Activated T-helper 2 cell treated with anti-CD3 and anti-CD28 coated beads, Interferon-gamma antibody, Interleukin-2, Interleukin-4, amounts not matched to agents 10 μg/mL and 5 μg/mL and 100 μg/mL, durations not matched to agents 14 hours and 24 hours and 36 hours (primary cell): Measurements from ENCODE around the gene LETM1. TPM values are rescaled to one million over a fixed set of nuclear protein-coding genes. Genes with fewer than 3 reads are reported as not detected.

Source experiments
- DNase-seq: peaks from one replicate; pipeline ENCODE4 v3.0.0; 2021; ENCODE audit warnings: low spot score
- H3K27ac Mint-ChIP-seq: one replicate; pipeline ENCODE4 v1.8.0; 2021; ENCODE audit warnings: mixed read lengths
- H3K27me3 Mint-ChIP-seq: one replicate; pipeline ENCODE4 v1.8.0; 2021; ENCODE audit warnings: low read depth, mixed read lengths
- H3K36me3 Mint-ChIP-seq: one replicate; pipeline ENCODE4 v1.8.0; 2021; ENCODE audit warnings: low read depth, mixed read lengths
- H3K4me1 Mint-ChIP-seq: one replicate; pipeline ENCODE4 v1.8.0; 2021; ENCODE audit warnings: low read depth, mixed read lengths
- H3K4me3 Mint-ChIP-seq: one replicate; pipeline ENCODE4 v1.8.0; 2021; ENCODE audit warnings: low read depth, mild to moderate bottlenecking, moderate library complexity, mixed read lengths
- H3K9me3 Mint-ChIP-seq: one replicate; pipeline ENCODE4 v1.8.0; 2021; ENCODE audit warnings: mixed read lengths
- intact Hi-C: fragments of 100-400 bp; cut with micrococcal nuclease; formaldehyde crosslinking; loops from one replicate; pipeline ENCODE4 v1.15.1; 2023
- total RNA-seq: library from RNA; stranded (reverse); gene quantifications from 2 replicates; pipeline ENCODE4 v1.2.3, GENCODE V29; 2022

The LETM1 gene
- total RNA-seq, 1 donor from 2014 or later = 76.6 TPM

DNA sequence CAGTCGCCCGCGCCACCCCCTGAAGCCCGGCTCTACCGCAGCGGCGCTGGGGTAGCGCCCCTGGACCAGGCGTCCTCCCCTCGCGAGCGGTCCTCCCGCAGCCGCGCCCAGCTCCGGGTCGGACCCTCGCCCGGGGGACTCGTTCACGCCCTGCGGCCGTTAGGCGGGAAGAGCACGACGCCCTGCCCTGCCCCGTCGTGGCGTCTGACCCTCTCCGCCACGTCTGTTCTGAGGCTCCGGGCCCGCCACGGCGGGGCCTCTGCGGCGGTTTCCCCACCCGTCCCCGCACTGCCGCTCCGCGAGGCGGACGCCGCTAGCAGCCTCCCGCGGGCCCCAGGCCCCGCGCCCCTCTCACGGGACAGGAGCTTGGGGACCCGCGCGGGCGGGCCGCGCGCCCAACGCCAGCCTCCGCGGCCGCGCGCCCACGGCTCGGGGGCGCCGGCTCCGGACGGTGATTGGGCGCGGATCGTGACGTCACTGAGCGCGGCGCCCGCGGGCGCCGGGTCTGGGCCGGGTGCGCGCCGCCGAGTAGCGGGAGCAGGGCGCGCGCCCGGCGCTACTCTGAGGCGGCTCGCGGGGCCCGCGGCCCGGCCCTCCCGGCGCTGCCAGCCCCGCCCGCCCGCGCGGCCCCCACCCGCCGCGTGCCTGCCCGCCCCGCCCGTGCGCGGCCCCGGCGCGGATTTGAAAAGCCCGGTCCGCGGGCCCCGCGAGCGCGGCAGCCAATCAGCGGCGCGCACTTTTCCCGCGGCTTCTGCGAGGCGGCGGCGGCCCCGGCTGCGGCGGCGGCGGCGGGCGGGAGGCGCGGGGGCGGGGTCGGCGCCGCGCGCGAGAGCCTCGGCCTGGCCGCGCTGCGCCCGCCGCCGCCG lies 14.9 kb upstream of the LETM1 start, which contains the start of gene NSD2:
NSD2 (plus strand) TSS at position 816 of the 866 bp plus-strand sequence. CDS start 29,262 bp downstream, outside the sequence.
- no peaks in the 10 kb centered on the region for H3K9me3 Mint-ChIP-seq
- H3K4me3 Mint-ChIP-seq = peak within 1 kb of the TSS; percentile 99
- DNase-seq = peak; percentile 86
- peak within 1 kb of the TSS; percentile 97 for H3K27ac Mint-ChIP-seq
- no peaks in the 10 kb centered on the region for H3K27me3 Mint-ChIP-seq
- intact Hi-C loops = loop anchor here (1.0 to 5.0 kb wide), 3 partner anchors 15 to 541 kb away; partner anchors contain the start of genes LETM1, TACC3 and TMEM129
- peaks cover 17% of the 10 kb centered on the region for H3K36me3 Mint-ChIP-seq
- H3K4me1 Mint-ChIP-seq = peaks cover 29% of the 10 kb centered on the region

GRCh38 chr4:1870328-1870577 lies 14.3 kb upstream of the LETM1 start:
- intact Hi-C loops = loop anchor here (1.0 to 5.0 kb wide), 3 partner anchors 14 to 542 kb away; partner anchors contain the start of genes LETM1, TACC3 and TMEM129
- H3K27ac Mint-ChIP-seq = peak overlapping the region; percentile 86
- DNase-seq = peak; percentile 87
- H3K36me3 Mint-ChIP-seq = peaks cover 17% of the 10 kb centered on the region
- H3K27me3 Mint-ChIP-seq = no peaks in the 10 kb centered on the region
- peak overlapping the region; percentile 82 for H3K4me3 Mint-ChIP-seq
- H3K4me1 Mint-ChIP-seq = peaks cover 29% of the 10 kb centered on the region
- H3K9me3 Mint-ChIP-seq = no peaks in the 10 kb centered on the region

GRCh38 chr4:1869530-1870327 lies 13.8 kb upstream of the LETM1 start:
- H3K36me3 Mint-ChIP-seq = peaks cover 15% of the 10 kb centered on the region
- peak overlapping the region; percentile 82 for H3K4me3 Mint-ChIP-seq
- intact Hi-C loops = loop anchor here (1.0 to 5.0 kb wide), 3 partner anchors 13 to 543 kb away; partner anchors contain the start of genes LETM1, TACC3 and TMEM129
- peaks cover 25% of the 10 kb centered on the region for H3K4me1 Mint-ChIP-seq
- peak overlapping the region; percentile 86 for H3K27ac Mint-ChIP-seq
- DNase-seq = no peak
- H3K27me3 Mint-ChIP-seq = no peaks in the 10 kb centered on the region
- H3K9me3 Mint-ChIP-seq = no peaks in the 10 kb centered on the region

GRCh38 chr4:1868912-1869311 lies 13.0 kb upstream of the LETM1 start:
- no peaks in the 10 kb centered on the region for H3K27me3 Mint-ChIP-seq
- H3K9me3 Mint-ChIP-seq = no peaks in the 10 kb centered on the region
- no peak overlapping the region for H3K4me3 Mint-ChIP-seq
- DNase-seq = no peak
- H3K36me3 Mint-ChIP-seq = peaks cover 10% of the 10 kb centered on the region
- peak overlapping the region; percentile 49 for H3K27ac Mint-ChIP-seq
- intact Hi-C loops = no loop called here
- peaks cover 17% of the 10 kb centered on the region for H3K4me1 Mint-ChIP-seq

DNA sequence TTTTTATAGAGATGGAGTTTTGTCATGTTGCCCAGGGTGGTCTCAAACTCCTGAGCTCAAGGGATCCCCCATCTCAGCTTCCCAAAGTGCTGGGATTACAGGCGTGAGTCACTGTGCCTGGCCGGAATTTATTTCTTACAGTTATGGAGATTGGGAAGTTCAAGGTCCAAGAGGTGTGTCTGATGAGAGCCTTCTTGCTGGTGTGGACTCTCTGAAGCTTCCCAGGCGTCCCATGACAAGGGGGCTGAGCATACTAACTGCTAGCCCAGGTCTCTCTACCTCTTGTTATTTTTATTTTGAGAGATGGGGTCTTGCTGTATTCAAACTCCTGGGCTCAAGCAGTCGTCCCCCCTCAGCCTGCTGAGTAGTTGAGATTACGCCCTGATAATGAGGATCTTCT lies 12.3 kb upstream of the LETM1 start:
- no peak for DNase-seq
- intact Hi-C loops = no loop called here
- H3K4me1 Mint-ChIP-seq = peaks cover 12% of the 10 kb centered on the region
- no peak overlapping the region for H3K27ac Mint-ChIP-seq
- H3K36me3 Mint-ChIP-seq = peaks cover 10% of the 10 kb centered on the region
- H3K27me3 Mint-ChIP-seq = no peaks in the 10 kb centered on the region
- H3K9me3 Mint-ChIP-seq = no peaks in the 10 kb centered on the region
- no peak overlapping the region for H3K4me3 Mint-ChIP-seq

DNA sequence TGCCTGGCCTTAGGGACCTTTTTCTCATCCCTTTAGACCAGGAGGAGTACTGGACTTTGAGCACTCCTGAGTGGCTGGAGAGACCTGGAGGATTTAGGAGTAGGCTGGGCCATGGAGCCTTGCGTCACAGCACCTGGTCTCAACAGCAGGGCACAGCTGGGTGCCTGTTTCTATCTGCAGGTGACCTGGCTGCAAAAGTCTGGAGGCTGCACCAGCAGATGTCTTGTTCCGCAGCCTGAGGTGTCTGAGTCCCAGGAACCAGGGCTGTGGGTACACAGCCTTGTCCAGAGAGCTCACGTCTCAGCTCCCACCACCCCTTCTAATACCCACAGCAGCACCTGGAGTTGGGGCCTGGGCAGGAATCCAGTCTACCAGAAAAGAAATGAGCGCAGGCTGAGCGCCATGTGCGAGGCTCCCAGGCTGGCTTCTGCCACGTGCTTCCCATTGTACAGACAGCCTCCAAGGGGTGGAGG lies 10.3 kb upstream of the LETM1 start:
- Mint-ChIP-seq H3K9me3 (no peaks in the 10 kb centered on the region), H3K36me3 (no peaks in the 10 kb centered on the region), H3K27ac (no peak overlapping the region), H3K27me3 (no peaks in the 10 kb centered on the region), H3K4me3 (no peak overlapping the region), H3K4me1 (peaks cover 23% of the 10 kb centered on the region)
- intact Hi-C loops = no loop called here
- no peak for DNase-seq

GRCh38 chr4:1864076-1865008 lies 8.4 kb upstream of the LETM1 start:
- intact Hi-C loops = no loop called here
- H3K27ac Mint-ChIP-seq = no peak overlapping the region
- H3K4me1 Mint-ChIP-seq = peaks cover 19% of the 10 kb centered on the region
- no peaks in the 10 kb centered on the region for H3K9me3 Mint-ChIP-seq
- H3K36me3 Mint-ChIP-seq = no peaks in the 10 kb centered on the region
- no peak for DNase-seq
- no peak overlapping the region for H3K4me3 Mint-ChIP-seq
- H3K27me3 Mint-ChIP-seq = no peaks in the 10 kb centered on the region

DNA sequence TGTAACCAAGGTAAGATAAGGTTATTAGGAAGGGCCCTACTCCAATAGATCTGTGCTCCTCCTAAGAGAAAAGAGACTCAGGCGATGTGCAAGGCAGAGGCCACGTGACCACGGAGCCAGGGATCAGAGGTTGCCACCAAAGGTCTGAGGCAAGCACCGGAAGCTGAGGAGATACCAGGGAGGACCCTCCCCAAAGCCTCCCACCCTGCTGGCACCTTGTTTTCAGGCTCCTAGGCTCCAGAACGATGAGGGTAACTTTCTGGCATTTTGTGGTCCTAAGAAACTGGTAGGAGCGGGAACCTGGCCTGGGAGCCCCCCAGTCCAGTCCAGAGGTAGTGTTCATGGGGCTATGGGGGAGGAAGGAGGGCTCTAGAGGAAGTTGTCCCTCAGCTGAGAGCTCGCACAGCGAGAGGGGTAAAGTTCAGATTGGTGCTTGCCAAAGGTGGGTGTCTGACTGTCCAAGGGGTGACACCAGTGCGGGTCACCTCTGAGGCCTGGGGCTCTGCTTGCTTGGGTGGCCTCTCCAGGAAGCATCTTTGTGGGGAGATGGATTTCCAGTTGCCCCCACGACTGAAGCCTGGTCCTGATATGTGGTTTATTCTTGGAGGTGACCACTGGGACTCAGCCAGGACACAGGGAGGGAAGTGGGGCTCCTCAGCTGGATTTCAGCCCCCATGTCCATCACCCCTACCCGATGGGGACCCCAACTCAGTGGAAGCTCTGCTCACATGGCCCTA lies 7.5 kb upstream of the LETM1 start:
- no peaks in the 10 kb centered on the region for H3K27me3 Mint-ChIP-seq

DNA sequence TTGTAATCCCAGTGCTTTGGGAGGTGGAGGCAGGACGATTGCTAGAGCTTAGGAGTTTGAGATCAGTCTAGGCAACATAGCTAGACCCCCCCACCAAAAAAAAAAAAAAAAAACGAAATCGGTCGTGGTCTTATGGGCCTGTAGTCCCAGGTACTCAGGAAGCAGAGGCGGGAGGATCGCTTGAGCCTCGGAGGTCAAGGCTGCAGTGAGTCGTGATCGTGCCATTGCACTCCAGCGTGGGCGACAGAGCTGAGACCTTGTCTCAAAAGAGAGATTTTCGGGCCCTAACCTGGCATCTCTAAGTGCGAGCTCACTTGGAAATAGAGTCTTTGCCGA lies 7.0 kb upstream of the LETM1 start:
- no peak overlapping the region for H3K27ac Mint-ChIP-seq
- no peaks in the 10 kb centered on the region for H3K36me3 Mint-ChIP-seq
- no peak for DNase-seq
- no peaks in the 10 kb centered on the region for H3K27me3 Mint-ChIP-seq
- intact Hi-C loops = no loop called here
- H3K9me3 Mint-ChIP-seq = no peaks in the 10 kb centered on the region
- H3K4me1 Mint-ChIP-seq = peaks cover 18% of the 10 kb centered on the region
- peak overlapping the region; percentile 51 for H3K4me3 Mint-ChIP-seq

More for the DNA sequence above, 7.5 kb upstream of the LETM1 start:
- no peak for DNase-seq
- Mint-ChIP-seq H3K36me3 (no peaks in the 10 kb centered on the region), H3K4me3 (peak overlapping the region; percentile 51), H3K9me3 (no peaks in the 10 kb centered on the region), H3K4me1 (peaks cover 18% of the 10 kb centered on the region), H3K27ac (no peak overlapping the region)
- intact Hi-C loops = no loop called here

DNA sequence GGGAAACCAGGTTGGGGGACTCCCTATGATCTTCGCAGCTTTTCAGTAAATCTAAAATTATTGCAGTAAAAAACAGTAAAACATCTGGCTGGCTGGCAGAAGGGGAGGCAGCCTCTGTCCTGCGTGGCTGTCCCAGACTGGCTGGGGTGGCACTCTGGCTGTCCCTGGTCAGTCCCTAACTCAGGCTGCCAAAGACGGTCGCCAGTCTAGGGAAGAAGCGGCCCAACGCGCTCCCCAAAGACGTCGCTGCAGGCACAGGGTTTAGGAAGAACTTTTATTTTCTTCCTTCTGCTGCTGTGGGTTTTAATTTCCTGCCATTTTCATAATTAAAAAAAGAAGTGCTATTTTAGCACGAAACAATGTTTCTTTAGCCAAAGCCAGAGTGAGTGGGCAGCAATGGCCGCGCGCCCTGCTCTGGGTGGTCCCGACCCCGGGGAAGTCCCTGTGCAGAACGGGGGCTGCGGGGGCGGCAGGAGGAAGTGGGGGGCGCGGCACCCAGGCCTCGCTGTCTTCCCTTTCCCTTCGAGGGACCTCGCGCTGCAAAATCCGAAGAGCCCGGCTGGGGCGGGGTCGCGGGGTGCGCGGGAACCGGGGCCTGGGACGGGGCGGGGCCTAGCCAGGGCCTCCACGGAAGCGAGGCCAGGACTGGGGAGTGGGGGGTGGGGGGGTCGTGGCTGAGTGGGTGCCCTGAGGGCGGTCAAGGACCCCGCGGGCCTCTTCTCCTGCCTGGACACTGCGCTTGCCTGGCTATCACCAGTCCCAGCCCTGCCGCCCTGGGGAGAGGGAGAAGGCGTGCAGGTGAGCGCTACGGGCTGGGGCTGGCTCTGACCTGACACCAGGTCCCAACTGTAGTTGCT lies 6.3 kb upstream of the LETM1 start:
- H3K4me3 Mint-ChIP-seq = peak overlapping the region; percentile 64
- no peaks in the 10 kb centered on the region for H3K27me3 Mint-ChIP-seq
- H3K4me1 Mint-ChIP-seq = peaks cover 22% of the 10 kb centered on the region
- intact Hi-C loops = no loop called here
- H3K9me3 Mint-ChIP-seq = no peaks in the 10 kb centered on the region
- H3K27ac Mint-ChIP-seq = peak overlapping the region; percentile 28
- no peak for DNase-seq
- H3K36me3 Mint-ChIP-seq = no peaks in the 10 kb centered on the region

- peaks cover 33% of the 10 kb centered on the region for H3K4me1 Mint-ChIP-seq
Measured at GRCh38 chr4:1859389-1859753, 3.4 kb upstream of the LETM1 start.

More at GRCh38 chr4:1859389-1859753, 3.4 kb upstream of the LETM1 start:
- Mint-ChIP-seq H3K9me3 (no peaks in the 10 kb centered on the region), H3K36me3 (no peaks in the 10 kb centered on the region), H3K4me3 (no peak overlapping the region), H3K27me3 (no peaks in the 10 kb centered on the region), H3K27ac (no peak overlapping the region)
- intact Hi-C loops = no loop called here
- no peak for DNase-seq
